HG03378 (cell line): ENCODE data around the gene FAP.

Experiments
- ATAC-seq: cut with Tn5 transposase; IDR thresholded peaks from one replicate; pipeline ENCODE4 v1.9.1; 2021; ENCODE audit warnings: mild to moderate bottlenecking, moderate library complexity; ENCODE audit not compliant: unreplicated experiment

The FAP gene, protein sequence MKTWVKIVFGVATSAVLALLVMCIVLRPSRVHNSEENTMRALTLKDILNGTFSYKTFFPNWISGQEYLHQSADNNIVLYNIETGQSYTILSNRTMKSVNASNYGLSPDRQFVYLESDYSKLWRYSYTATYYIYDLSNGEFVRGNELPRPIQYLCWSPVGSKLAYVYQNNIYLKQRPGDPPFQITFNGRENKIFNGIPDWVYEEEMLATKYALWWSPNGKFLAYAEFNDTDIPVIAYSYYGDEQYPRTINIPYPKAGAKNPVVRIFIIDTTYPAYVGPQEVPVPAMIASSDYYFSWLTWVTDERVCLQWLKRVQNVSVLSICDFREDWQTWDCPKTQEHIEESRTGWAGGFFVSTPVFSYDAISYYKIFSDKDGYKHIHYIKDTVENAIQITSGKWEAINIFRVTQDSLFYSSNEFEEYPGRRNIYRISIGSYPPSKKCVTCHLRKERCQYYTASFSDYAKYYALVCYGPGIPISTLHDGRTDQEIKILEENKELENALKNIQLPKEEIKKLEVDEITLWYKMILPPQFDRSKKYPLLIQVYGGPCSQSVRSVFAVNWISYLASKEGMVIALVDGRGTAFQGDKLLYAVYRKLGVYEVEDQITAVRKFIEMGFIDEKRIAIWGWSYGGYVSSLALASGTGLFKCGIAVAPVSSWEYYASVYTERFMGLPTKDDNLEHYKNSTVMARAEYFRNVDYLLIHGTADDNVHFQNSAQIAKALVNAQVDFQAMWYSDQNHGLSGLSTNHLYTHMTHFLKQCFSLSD

GRCh38 chr2:162243294-162243693 lies at the start of gene FAP:
Gene FAP, minus strand, starts transcription at chr2:162243445. Its CDS starts 118 bp downstream, at chr2:162243327.
- ATAC-seq = no peak

- ATAC-seq = no peak
Observed at GRCh38 chr2:162291748-162292147, 48.5 kb upstream of the FAP start.

GRCh38 chr2:162282765-162283425 lies 39.6 kb upstream of the FAP start:
- no peak for ATAC-seq

DNA sequence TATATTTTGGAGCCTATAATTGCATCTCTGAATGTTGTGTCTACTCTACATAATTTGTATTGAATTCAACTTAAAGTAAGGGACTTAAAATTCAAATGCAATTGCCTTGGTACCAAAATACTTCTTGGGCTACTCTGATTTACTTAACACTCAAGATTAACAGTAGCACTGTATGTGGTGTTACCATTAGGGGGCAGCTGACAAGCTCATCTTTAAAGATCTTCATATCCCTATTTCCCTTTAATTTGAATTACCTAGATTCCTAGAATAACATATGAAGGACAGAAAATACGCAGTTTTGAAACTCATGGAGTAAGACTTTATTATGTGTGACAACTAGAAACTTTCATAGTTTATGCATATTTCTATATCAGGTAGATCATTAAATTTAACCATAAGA lies 37.4 kb upstream of the FAP start:
- ATAC-seq = no peak

- no peak for ATAC-seq
Observed at GRCh38 chr2:162277381-162277780, 34.1 kb upstream of the FAP start.

DNA sequence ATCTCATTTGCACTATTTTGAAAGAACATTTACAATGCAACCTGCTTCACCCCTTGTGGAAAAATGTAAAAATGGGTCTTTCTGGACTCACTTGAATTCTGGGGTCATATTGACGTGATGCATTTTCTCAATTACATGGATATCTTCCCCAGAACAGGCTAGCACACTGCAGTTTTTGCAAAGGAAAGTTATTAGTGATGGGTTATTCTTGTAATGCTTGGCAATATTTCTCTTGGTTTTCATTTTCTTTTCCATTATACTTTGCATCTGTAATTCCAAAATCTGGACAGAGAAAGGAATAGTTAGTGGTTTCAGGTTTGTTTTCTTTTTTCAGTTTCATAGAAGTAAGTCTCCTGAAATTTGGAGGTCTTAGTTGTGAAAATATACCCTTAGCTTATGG lies 24.8 kb upstream of the FAP start:
- no peak for ATAC-seq

DNA sequence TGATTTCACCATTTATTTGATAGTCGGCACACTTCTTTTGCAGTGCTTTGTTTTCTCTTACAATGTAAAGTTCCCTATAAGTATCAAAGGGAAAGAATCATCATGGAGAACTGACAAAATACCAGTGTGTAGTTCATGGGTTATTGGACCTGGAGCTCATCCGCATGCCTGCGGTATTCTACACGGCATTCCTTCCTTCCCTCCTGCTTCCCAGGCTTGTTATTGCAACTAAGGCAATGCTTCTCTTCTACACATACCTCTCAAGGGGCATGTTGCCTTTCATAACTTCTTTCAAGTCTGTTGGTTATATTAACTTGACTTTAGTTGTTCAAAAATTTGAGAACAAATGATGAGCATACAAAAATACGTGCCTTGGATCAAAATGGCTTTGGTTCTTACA lies 24.3 kb upstream of the FAP start:
- ATAC-seq = no peak

DNA sequence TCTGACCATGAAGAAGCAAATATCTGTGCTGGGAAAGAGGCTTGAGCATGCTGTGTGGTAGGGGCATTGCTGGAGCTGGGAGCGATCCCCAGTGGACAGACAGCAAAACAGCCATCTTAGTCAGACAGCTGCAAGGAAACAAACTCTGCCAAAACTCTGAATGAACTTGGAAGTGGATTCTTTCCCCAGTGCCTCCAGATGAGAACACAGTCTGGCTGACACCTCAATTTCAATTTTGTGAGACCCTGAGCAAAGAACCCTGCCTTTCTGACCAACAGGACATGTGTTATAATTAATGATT lies 23.2 kb upstream of the FAP start:
- ATAC-seq = no peak

GRCh38 chr2:162265666-162266459 lies 22.6 kb upstream of the FAP start:
- no peak for ATAC-seq

DNA sequence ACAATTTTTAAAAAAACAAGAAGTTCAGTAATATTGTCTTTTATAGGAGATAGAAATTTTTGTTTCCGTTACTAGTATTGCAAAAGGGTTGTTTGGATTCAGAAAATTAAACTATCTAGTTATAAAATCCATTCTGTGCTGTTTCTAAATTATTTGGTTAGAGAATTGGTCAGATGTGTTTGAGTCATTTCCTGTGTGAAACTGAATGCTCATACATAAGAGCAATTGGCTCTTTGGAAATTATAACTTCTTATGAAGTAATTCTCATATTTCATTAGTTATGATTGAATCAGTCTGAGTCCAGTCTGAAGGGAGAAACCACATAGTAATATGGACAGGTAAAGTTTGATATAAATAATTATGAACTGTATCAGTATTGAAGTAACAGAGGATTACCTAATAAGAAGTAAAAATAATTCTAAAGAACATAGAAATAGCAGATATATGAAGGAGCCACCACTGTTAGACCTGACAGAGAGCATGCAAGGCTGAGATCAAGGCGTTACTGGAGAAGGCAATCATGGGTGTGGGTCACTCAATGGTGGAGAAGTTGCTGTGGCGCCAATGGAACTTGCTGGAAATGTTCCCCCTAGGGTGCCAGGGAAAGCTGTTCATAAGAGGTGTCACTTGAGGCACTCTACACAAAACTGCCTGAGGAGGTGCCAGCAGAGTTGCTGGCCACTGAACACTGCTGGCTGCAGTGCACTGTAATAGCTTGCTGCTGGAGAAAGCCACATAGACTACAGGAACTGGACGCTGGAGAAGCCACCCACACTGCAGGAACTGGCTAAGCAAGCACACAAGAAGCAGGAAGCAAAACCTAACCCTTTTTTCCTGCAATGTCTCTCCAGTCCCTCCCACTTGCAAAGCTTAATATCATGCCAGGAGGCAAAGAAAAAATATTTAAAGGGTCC lies 18.0 kb upstream of the FAP start:
- ATAC-seq = peak; percentile 72

DNA sequence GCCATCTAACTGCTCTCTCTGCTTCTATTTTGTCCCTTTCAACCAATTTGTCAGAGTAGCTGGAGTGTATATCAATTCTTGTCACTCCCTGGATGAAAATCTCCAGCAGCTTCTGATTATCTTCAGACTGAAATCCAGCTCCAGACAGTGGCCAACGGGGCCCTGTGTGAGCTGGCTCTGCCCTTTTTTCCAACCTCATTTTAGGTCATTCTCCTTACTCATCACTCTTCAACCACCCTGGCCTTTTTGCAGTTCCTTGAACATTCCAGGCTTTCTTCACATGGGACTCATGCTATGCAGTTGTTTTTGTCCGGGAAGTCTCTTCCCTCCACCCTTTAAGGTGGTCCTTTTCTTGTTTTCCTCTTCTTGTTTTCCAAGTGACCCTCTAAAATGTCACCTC lies 15.4 kb upstream of the FAP start:
- no peak for ATAC-seq

GRCh38 chr2:162258169-162258568 lies 14.9 kb upstream of the FAP start:
- no peak for ATAC-seq

- no peak for ATAC-seq
Observed at GRCh38 chr2:162257425-162257824, 14.2 kb upstream of the FAP start.

DNA sequence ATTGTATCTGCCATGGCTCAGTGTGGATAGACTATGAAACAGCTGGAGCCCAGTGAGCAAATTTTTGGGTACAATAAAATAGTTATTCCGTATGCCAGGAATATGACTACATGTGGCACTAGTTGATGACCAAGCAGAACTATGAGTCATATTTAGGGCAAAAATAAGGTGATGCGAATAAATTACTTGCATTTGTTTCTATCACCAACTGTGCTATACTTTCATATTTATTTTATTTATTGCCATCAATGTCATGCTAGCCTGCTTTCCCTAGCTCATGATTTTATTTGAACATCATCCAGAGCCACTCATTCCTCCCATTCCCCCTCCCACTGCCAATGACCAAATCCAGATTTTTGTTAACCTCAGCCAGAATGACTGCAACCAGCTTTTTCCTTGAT lies 13.3 kb upstream of the FAP start:
- ATAC-seq = no peak

GRCh38 chr2:162254236-162254871 lies 11.1 kb upstream of the FAP start:
- no peak for ATAC-seq

- no peak for ATAC-seq
Observed at GRCh38 chr2:162253435-162253834, 10.2 kb upstream of the FAP start.

GRCh38 chr2:162252153-162252552 lies 8.9 kb upstream of the FAP start:
- no peak for ATAC-seq

DNA sequence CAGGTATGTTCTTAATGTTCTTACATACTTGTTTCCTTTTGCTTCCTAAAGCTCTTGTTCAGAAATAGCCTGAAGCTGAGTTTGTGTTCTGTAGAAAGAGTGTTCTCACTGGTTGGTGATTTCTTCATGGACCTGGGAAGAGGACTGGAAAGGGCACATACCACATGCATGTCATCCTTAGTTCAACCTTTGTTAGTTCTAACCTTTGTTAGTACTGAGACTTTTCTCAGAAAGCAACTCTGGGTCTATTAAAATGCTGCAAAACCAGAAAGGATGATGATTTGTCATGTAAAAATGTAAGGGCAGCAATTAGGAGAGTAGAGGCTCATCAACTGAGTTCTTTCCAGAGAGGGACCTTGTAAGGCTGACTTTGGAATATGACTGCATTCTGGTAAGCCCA lies 2.5 kb upstream of the FAP start:
- no peak for ATAC-seq

DNA sequence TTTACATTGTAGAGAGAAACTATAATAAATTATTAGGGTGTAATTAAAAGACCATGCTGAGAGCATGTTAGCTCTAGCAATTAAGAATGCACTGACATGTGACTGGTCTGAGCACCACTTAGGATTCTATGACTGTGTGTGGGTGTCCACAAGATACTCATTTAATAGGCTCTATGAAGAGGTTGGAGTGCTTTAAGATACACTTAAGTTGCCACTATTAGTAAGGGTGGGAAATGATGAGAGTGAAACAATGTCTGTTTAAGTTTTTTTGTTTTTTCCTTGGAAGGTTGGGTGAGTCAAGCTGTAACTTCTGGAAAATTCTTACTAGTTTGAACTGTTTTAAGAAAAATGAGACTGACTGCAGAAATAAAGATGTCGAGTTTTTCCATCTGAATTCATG lies 1.8 kb upstream of the FAP start:
- ATAC-seq = no peak
